SK-N-SH (cell line): ENCODE data around the gene ANKRD52. TPM values are rescaled to one million over a fixed set of nuclear protein-coding genes. Genes with fewer than 3 reads are reported as not detected.
A peak's percentile ranks its signal among the peaks of the same experiment; 100 is the strongest.

ENCODE experiments used
- CTCF ChIA-PET: fragments of 300-600, 350-600 bp; formaldehyde crosslinking; extraction: SDS; loops from one replicate; lab custom pipeline; 2021; lab: Yijun Ruan, JAX
- POLR2A ChIA-PET: fragments of 350-600 bp; sonication (Branson Sonifier 250); formaldehyde crosslinking; extraction: SDS; loops from one replicate; lab custom pipeline; 2020; ENCODE audit warnings: antibody characterized with exemption, inconsistent platforms; lab: Yijun Ruan, JAX
- DNase-seq: peaks from one replicate; pipeline ENCODE4 v3.0.0; 2012
- H2AFZ ChIP-seq: fragments of 200-600 bp; sonication (generic); 2 replicates; pipeline ENCODE4 v1.8.1; 2016; ENCODE audit warnings: antibody characterized with exemption, mild to moderate bottlenecking, low read depth
- H3F3A ChIP-seq: fragments of 200-600 bp; sonication (generic); replicated peaks from 2 replicates; pipeline ENCODE3; 2016; ENCODE audit warnings: antibody characterized with exemption, mild to moderate bottlenecking; ENCODE audit not compliant: insufficient read depth
- H3K27ac ChIP-seq, 2 experiments: fragments of 200-500 bp in 1 of 2; fragments of 200-600 bp in 1 of 2; sonication (Bioruptor generic) in 1 of 2; sonication (generic), shearing (Covaris generic) in 1 of 2; 2 replicates each; pipeline versions ENCODE4 v1.5.1 to v1.6.1; 2014 to 2016; ENCODE audit warnings: low read depth in 2 of 2, inconsistent platforms in 1 of 2, low read length in 1 of 2, mild to moderate bottlenecking in 1 of 2, mixed read lengths in 1 of 2
- H3K27me3 ChIP-seq: fragments of 200-600 bp; sonication (generic), shearing (Covaris generic); 2 replicates; pipeline ENCODE4 v1.6.1; 2016; ENCODE audit warnings: mixed run types; ENCODE audit not compliant: insufficient read depth
- H3K36me3 ChIP-seq, 2 experiments: fragments of 200-500 bp in 1 of 2; fragments of 200-600 bp in 1 of 2; sonication (Bioruptor generic) in 1 of 2; sonication (generic) in 1 of 2; replicated peaks in 1 of 2; 2 replicates each; pipeline versions ENCODE3 to v1.5.1; 2014 to 2016; ENCODE audit warnings: low read length in 1 of 2, mild to moderate bottlenecking in 1 of 2; ENCODE audit not compliant: insufficient read depth in 2 of 2, control insufficient read depth in 1 of 2
- H3K4me1 ChIP-seq, 2 experiments: fragments of 200-500 bp in 1 of 2; fragments of 200-600 bp in 1 of 2; sonication (Bioruptor generic) in 1 of 2; sonication (generic), shearing (Covaris generic) in 1 of 2; 2 replicates each; pipeline versions ENCODE4 v1.5.1 to v1.6.1; 2014 to 2016; ENCODE audit warnings: low read depth in 1 of 2, low read length in 1 of 2, mixed run types in 1 of 2; ENCODE audit not compliant: insufficient read depth in 2 of 2, control insufficient read depth in 1 of 2
- H3K4me2 ChIP-seq: fragments of 200-600 bp; sonication (generic), shearing (Covaris generic); 2 replicates; pipeline ENCODE4 v1.6.1; 2017; ENCODE audit warnings: mixed run types
- H3K4me3 ChIP-seq, 2 experiments: fragments of 200-500 bp in 1 of 2; fragments of 200-600 bp in 1 of 2; sonication (Bioruptor generic) in 1 of 2; sonication (generic), shearing (Covaris generic) in 1 of 2; 2 replicates each; pipeline versions ENCODE4 v1.5.1 to v1.8.1; 2014 to 2016; ENCODE audit warnings: low read depth in 2 of 2, inconsistent platforms in 1 of 2, low read length in 1 of 2, mild to moderate bottlenecking in 1 of 2, mixed read lengths in 1 of 2, moderate library complexity in 1 of 2
- H3K79me2 ChIP-seq: fragments of 200-600 bp; sonication (generic); 2 replicates; pipeline ENCODE4 v1.8.1; 2017; ENCODE audit warnings: mild to moderate bottlenecking; ENCODE audit not compliant: insufficient read depth
- H3K9ac ChIP-seq: fragments of 200-600 bp; sonication (generic); 2 replicates; pipeline ENCODE4 v1.6.1; 2017; ENCODE audit warnings: mixed run types
- H3K9me2 ChIP-seq: fragments of 200-600 bp; sonication (generic); 2 replicates; pipeline ENCODE4 v1.6.1; 2017; ENCODE audit warnings: mixed run types
- H3K9me3 ChIP-seq: fragments of 200-600 bp; sonication (generic); 2 replicates; pipeline ENCODE4 v1.6.1; 2017; ENCODE audit warnings: mixed run types, mild to moderate bottlenecking, moderate library complexity
- H4K20me1 ChIP-seq: fragments of 200-600 bp; sonication (generic); 2 replicates; pipeline ENCODE4 v1.6.1; 2017; ENCODE audit warnings: mild to moderate bottlenecking, mixed run types; ENCODE audit not compliant: insufficient read depth
- CHD2 ChIP-seq: fragments of 150-350 bp; IDR thresholded peaks from 2 replicates; pipeline ENCODE4 v1.6.1; 2018; ENCODE audit warnings: low read length; ENCODE audit not compliant: partially characterized antibody
- ELF1 ChIP-seq: IDR thresholded peaks from 2 replicates; pipeline ENCODE4 v1.4.0; 2012
- EP300 ChIP-seq, 2 experiments: IDR thresholded peaks; 2 replicates each; pipeline versions ENCODE4 v1.4.0 to v1.6.1; 2012; ENCODE audit warnings: borderline replicate concordance in 1 of 2, low read depth in 1 of 2, low read length in 1 of 2
- EZH2phosphoT487 ChIP-seq: fragments of 200-600 bp; sonication (generic); IDR thresholded peaks from 2 replicates; pipeline ENCODE4 v1.6.1; 2017; ENCODE audit warnings: low read depth, mixed run types, mild to moderate bottlenecking, antibody characterized with exemption, moderate library complexity, borderline replicate concordance
- GABPA ChIP-seq: IDR thresholded peaks from 2 replicates; pipeline ENCODE4 v1.4.0; 2012; ENCODE audit warnings: low read depth, mild to moderate bottlenecking
- GATA2 ChIP-seq: sonication (generic); formaldehyde crosslinking; IDR thresholded peaks from 2 replicates; pipeline ENCODE4 v1.5.0; 2020; ENCODE audit warnings: mild to moderate bottlenecking, missing genetic modification reagents
- JUND ChIP-seq: IDR thresholded peaks from 2 replicates; pipeline ENCODE4 v1.4.0; 2012
- MAX ChIP-seq: IDR thresholded peaks from 2 replicates; pipeline ENCODE4 v1.4.0; 2012; ENCODE audit warnings: low read depth
- MXI1 ChIP-seq: IDR thresholded peaks from 2 replicates; pipeline ENCODE4 v1.6.1; 2012; ENCODE audit warnings: mild to moderate bottlenecking, low read depth, low read length, improper control_type of control experiment
- NRF1 ChIP-seq: IDR thresholded peaks from 2 replicates; pipeline ENCODE4 v1.6.1; 2012; ENCODE audit warnings: low read depth, mild to moderate bottlenecking, low read length
- POLR2AphosphoS5 ChIP-seq: IDR thresholded peaks from 2 replicates; pipeline ENCODE4 v1.6.1; 2012; ENCODE audit warnings: low read depth, low read length
- RFX5 ChIP-seq: IDR thresholded peaks from 2 replicates; pipeline ENCODE4 v1.6.1; 2012; ENCODE audit warnings: mild to moderate bottlenecking, improper control_type of control experiment, low read length
- RXRA ChIP-seq: IDR thresholded peaks from 2 replicates; pipeline ENCODE4 v1.4.0; 2012; ENCODE audit warnings: low read depth, mild to moderate bottlenecking, borderline replicate concordance
- TCF12 ChIP-seq: IDR thresholded peaks from 2 replicates; pipeline ENCODE4 v1.4.0; 2012
- TEAD4 ChIP-seq: IDR thresholded peaks from 2 replicates; pipeline ENCODE4 v1.4.0; 2012; ENCODE audit warnings: mild to moderate bottlenecking, borderline replicate concordance; ENCODE audit not compliant: insufficient read depth
- USF2 ChIP-seq: fragments of 150-350 bp; IDR thresholded peaks from 2 replicates; pipeline ENCODE4 v1.6.1; 2017; ENCODE audit warnings: antibody characterized with exemption, low read length, low read depth, borderline replicate concordance
- WGBS: methylation state at CpG from one replicate; pipeline ENCODE4 v1.1.6; 2017; ENCODE audit warnings: low lambda C conversion rate; 5-methylcytosine and 5-hydroxymethylcytosine counted together
- polyA plus RNA-seq, 3 experiments: library from polyadenylated mRNA; depleted of rRNA; stranded (reverse); fragments of >200 nt; gene quantifications; 2 replicates each; pipeline ENCODE4 v1.2.3, GENCODE V29; 2012
- TF ChIP-seq, protein P1 (sequence below): IDR thresholded peaks from 2 replicates; pipeline ENCODE4 v1.6.1; 2012; ENCODE audit warnings: mild to moderate bottlenecking, low read depth, low read length, moderate library complexity
- TF ChIP-seq, protein P2 (sequence below): fragments of 150-350 bp; IDR thresholded peaks from 2 replicates; pipeline ENCODE4 v1.6.1; 2016; ENCODE audit warnings: mild to moderate bottlenecking, low read depth, low read length

Gene ANKRD52
- polyA plus RNA-seq, 1 of the 3 experiments (the other 2 are of a cell fraction) = 23.4 TPM

DNA sequence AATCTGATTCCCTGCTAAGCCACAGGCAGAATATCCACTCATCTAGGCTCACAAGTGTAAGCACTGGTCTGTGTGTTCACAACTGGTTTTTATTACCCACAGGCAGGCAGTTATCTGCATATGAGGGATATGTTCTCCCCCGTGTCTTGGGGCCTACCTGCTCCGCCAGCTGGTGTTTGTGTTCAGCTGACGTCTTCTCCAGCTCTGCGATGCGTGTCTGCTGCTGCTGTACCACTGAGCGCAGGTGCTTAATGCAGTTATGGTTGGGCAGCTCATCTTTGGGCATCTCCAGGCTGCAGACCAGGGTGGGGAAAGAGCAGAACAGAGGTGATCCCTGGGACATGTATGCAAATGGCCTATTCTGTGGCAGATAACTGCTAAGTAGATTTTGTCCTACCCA lies 50.2 kb downstream of the ANKRD52 start:
- Histone ChIP-seq H3K27me3 (no peaks in the 10 kb centered on the region), H4K20me1 (no peaks in the 10 kb centered on the region; the same call in 1 of the 2 replicates), H3K4me2 (no peak overlapping the region)
- CTCF ChIA-PET = interaction anchor here (0.7 to 7.3 kb wide), 6 partner anchors 14 to 256 kb away, joined by 3 to 123 read pairs (median 17); partner anchors contain the start of genes ANKRD52, COQ10A, RNF41 and SMARCC2
- TF ChIP-seq RXRA (no peak), GATA2 (no peak), TCF12 (no peak)
- TF ChIP-seq, all 33 proteins: peak for 0
- H3K9me3 ChIP-seq = no peaks in the 10 kb centered on the region
- no peak overlapping the region for H3K27ac ChIP-seq
- H3F3A ChIP-seq = peaks cover 42% of the 10 kb centered on the region
- POLR2A ChIA-PET = interaction anchor here (3.8 kb wide), 1 partner anchor 13 kb away, joined by 23 read pairs; the partner anchor contains the start of gene RNF41
- H3K36me3 ChIP-seq = peaks cover 68% of the 10 kb centered on the region in 2 experiments
- DNase-seq = no peak
- no peak overlapping the region for H3K4me3 ChIP-seq
- H3K4me1 ChIP-seq = no peaks in the 10 kb centered on the region; a peak in 1 of 4 replicates
- H3K79me2 ChIP-seq = peaks cover 4% of the 10 kb centered on the region; the same call in 1 of the 2 replicates
- H3K9ac ChIP-seq = no peak overlapping the region
- WGBS = 86% methylated on average over 6 of the region's 6 CpGs
- H3K9me2 ChIP-seq = no peaks in the 10 kb centered on the region
- H2AFZ ChIP-seq = no peak overlapping the region

DNA sequence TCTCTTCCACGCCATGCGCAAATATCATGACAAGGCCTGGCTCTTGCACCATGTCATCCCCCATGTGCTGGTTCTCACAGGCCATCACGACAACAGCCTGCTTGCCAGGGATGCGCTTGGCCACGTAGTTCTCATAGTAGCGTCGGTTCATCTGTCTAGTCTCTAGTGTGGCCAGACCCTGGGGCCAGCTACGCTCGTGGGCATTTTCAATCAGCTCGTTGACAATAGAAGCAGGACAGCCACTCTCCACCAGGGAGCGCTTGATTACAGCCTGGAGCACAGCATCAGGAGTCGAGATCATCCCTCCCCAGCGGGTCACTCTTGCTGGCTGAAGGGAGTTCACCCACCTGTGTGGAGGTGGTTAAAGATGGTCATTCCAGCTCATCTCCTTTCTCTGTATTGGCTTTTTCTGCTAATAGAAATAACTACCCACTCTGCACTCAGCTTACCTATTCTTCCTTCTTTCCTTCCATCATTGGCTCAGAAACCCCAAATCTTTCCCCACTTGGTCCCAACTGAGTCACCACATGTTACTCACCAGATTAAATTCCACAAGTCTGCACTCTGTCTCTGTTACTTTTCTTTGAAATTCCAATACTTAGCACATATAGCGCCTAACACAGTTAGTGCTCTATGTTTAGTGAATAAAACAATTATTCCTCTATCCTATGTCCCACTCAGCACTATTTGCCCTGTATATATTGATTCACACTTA lies 51.6 kb downstream of the ANKRD52 start:
- ChIA-PET POLR2A (interaction anchor here (0.6 to 3.8 kb wide), 3 partner anchors 15 to 140 kb away, joined by 3 to 23 read pairs (median 8); partner anchors contain the start of gene RNF41), CTCF (interaction anchor here (0.5 to 7.3 kb wide), 25 partner anchors 8 to 523 kb away, joined by 3 to 123 read pairs (median 3); partner anchors contain the start of genes ANKRD52, COQ10A, MYL6B and RNF41)
- Histone ChIP-seq H3K27me3 (no peaks in the 10 kb centered on the region), H3K9ac (no peak overlapping the region), H3F3A (peaks cover 46% of the 10 kb centered on the region), H3K36me3 (peaks cover 54 to 58% of the 10 kb centered on the region in 2 experiments), H2AFZ (no peak overlapping the region), H3K79me2 (no peaks in the 10 kb centered on the region; the same call in 1 of the 2 replicates), H3K9me2 (no peaks in the 10 kb centered on the region), H3K4me1 (no peaks in the 10 kb centered on the region; a peak in 1 of 4 replicates), H4K20me1 (no peaks in the 10 kb centered on the region; the same call in 1 of the 2 replicates), H3K9me3 (no peaks in the 10 kb centered on the region), H3K4me3 (no peak overlapping the region), H3K4me2 (no peak overlapping the region), H3K27ac (peak overlapping the region in 1 of 2 experiments; percentile 29; a peak in 1 of 4 replicates)
- peak; percentile 67 for DNase-seq
- WGBS = 73% methylated on average over 13 of the region's 14 CpGs
- TF ChIP-seq JUND (0 out of 2 replicates have a peak, but pooled peaks have one; percentile 7), GABPA (no peak), EP300 (IDR thresholded peaks at IDR 0.05; ENCODE audit: borderline replicate concordance in 1 of 2, low read depth in 1 of 2, low read length in 1 of 2) (no peak), POLR2AphosphoS5 (no peak), CHD2 (no peak), USF2 (no peak), MAX (no peak), TEAD4 (no peak), EZH2phosphoT487 (no peak), NRF1 (no peak), MXI1 (no peak), ELF1 (no peak), RFX5 (no peak), TCF12 (no peak)
- TF ChIP-seq, protein P1, sequence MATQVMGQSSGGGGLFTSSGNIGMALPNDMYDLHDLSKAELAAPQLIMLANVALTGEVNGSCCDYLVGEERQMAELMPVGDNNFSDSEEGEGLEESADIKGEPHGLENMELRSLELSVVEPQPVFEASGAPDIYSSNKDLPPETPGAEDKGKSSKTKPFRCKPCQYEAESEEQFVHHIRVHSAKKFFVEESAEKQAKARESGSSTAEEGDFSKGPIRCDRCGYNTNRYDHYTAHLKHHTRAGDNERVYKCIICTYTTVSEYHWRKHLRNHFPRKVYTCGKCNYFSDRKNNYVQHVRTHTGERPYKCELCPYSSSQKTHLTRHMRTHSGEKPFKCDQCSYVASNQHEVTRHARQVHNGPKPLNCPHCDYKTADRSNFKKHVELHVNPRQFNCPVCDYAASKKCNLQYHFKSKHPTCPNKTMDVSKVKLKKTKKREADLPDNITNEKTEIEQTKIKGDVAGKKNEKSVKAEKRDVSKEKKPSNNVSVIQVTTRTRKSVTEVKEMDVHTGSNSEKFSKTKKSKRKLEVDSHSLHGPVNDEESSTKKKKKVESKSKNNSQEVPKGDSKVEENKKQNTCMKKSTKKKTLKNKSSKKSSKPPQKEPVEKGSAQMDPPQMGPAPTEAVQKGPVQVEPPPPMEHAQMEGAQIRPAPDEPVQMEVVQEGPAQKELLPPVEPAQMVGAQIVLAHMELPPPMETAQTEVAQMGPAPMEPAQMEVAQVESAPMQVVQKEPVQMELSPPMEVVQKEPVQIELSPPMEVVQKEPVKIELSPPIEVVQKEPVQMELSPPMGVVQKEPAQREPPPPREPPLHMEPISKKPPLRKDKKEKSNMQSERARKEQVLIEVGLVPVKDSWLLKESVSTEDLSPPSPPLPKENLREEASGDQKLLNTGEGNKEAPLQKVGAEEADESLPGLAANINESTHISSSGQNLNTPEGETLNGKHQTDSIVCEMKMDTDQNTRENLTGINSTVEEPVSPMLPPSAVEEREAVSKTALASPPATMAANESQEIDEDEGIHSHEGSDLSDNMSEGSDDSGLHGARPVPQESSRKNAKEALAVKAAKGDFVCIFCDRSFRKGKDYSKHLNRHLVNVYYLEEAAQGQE = no peak
- TF ChIP-seq, protein P2, sequence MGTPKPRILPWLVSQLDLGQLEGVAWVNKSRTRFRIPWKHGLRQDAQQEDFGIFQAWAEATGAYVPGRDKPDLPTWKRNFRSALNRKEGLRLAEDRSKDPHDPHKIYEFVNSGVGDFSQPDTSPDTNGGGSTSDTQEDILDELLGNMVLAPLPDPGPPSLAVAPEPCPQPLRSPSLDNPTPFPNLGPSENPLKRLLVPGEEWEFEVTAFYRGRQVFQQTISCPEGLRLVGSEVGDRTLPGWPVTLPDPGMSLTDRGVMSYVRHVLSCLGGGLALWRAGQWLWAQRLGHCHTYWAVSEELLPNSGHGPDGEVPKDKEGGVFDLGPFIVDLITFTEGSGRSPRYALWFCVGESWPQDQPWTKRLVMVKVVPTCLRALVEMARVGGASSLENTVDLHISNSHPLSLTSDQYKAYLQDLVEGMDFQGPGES = no peak
